ENCODE data around the gene NUDCD3. TPM values are rescaled to one million over a fixed set of nuclear protein-coding genes. Genes with fewer than 3 reads are reported as not detected.
A peak's percentile ranks its signal among the peaks of the same experiment; 100 is the strongest.

NUDCD3 gene
- total RNA-seq, 1 experiment from 2014 or later: 71.9 TPM

GRCh38 chr7:44384586-44385433 is 105.6 kb downstream of the NUDCD3 start:
- H3K4me2 ChIP-seq (ENCODE audit: insufficient read depth, insufficient read length, low read length): no peak overlapping the region
- H2BK20ac ChIP-seq (ENCODE audit: low read depth, low read length, poor library complexity, severe bottlenecking): no peak overlapping the region
- Mint-ChIP-seq H3K27me3 (ENCODE audit: low read depth) (no peaks in the 10 kb centered on the region), H3K4me1 (no peaks in the 10 kb centered on the region), H3K27ac (no peak overlapping the region), H3K9me3 (no peaks in the 10 kb centered on the region), H3K4me3 (no peak overlapping the region), H3K36me3 (ENCODE audit: insufficient read depth in 1 of 3, low read depth in 3 of 3) (peaks cover 6 to 30% (median 19%) of the 10 kb centered on the region in 3 experiments; a peak in 6 of 7 replicates)
- no peaks in the 10 kb centered on the region for H3K79me1 ChIP-seq (ENCODE audit: insufficient read depth, low read depth, low read length, poor library complexity, severe bottlenecking)
- H3K9ac ChIP-seq (ENCODE audit: extremely low read depth, insufficient read length, low read length): no peak overlapping the region
- H2BK12ac ChIP-seq (ENCODE audit: insufficient read length, low read depth, low read length): no peak overlapping the region
- no peaks in the 10 kb centered on the region for H3K9me3 ChIP-seq (ENCODE audit: control insufficient read depth, low read depth, low read length)
- H4K20me1 ChIP-seq (ENCODE audit: control insufficient read depth, insufficient read depth, insufficient read length): no peaks in the 10 kb centered on the region
- DNase-seq: peak; percentile 11
- H3K14ac ChIP-seq (ENCODE audit: insufficient read depth, low read length): no peak overlapping the region
- no peaks in the 10 kb centered on the region for H3K23me2 ChIP-seq (ENCODE audit: insufficient read length, low read depth, low read length, poor library complexity, severe bottlenecking)
- no peak overlapping the region for H3K23ac ChIP-seq (ENCODE audit: insufficient read length, low read depth, low read length)
- no peak overlapping the region for H3K27ac ChIP-seq (ENCODE audit: insufficient read length, low read depth, low read length)
- H2BK120ac ChIP-seq (ENCODE audit: low read depth, low read length, poor library complexity, severe bottlenecking): no peak overlapping the region
- H4K8ac ChIP-seq (replicated peaks; ENCODE audit: insufficient read length, low read depth, low read length): no peak overlapping the region
- H3K56ac ChIP-seq (ENCODE audit: insufficient read length, low read depth, low read length): no peak overlapping the region
- no peaks in the 10 kb centered on the region for H3K27me3 ChIP-seq (ENCODE audit: insufficient read depth, low read length)
- no peak overlapping the region for H4K5ac ChIP-seq (ENCODE audit: insufficient read length, low read depth, low read length)
- no peak overlapping the region for H2BK15ac ChIP-seq (ENCODE audit: low read depth, low read length)
- no peaks in the 10 kb centered on the region for H3K79me2 ChIP-seq (ENCODE audit: insufficient read depth, low read length)
- H2AFZ ChIP-seq (ENCODE audit: low read length): no peak overlapping the region
- no peak overlapping the region for H3K18ac ChIP-seq (ENCODE audit: insufficient read length, low read depth, low read length)
- WGBS (ENCODE audit: extremely low coverage, insufficient read length, low lambda C conversion rate): no CpG with 5 or more reads among the region's 17 CpGs
- H4K91ac ChIP-seq (ENCODE audit: insufficient read length, low read depth, low read length): no peak overlapping the region
- TF ChIP-seq, protein P1, sequence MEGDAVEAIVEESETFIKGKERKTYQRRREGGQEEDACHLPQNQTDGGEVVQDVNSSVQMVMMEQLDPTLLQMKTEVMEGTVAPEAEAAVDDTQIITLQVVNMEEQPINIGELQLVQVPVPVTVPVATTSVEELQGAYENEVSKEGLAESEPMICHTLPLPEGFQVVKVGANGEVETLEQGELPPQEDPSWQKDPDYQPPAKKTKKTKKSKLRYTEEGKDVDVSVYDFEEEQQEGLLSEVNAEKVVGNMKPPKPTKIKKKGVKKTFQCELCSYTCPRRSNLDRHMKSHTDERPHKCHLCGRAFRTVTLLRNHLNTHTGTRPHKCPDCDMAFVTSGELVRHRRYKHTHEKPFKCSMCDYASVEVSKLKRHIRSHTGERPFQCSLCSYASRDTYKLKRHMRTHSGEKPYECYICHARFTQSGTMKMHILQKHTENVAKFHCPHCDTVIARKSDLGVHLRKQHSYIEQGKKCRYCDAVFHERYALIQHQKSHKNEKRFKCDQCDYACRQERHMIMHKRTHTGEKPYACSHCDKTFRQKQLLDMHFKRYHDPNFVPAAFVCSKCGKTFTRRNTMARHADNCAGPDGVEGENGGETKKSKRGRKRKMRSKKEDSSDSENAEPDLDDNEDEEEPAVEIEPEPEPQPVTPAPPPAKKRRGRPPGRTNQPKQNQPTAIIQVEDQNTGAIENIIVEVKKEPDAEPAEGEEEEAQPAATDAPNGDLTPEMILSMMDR (conservative IDR thresholded peaks at IDR 0.05): no peak
- H2AK5ac ChIP-seq (ENCODE audit: insufficient read length, low read length): no peak overlapping the region
- H3K4ac ChIP-seq (ENCODE audit: low read depth, low read length): no peak overlapping the region
- H3K4me1 ChIP-seq (ENCODE audit: insufficient read depth, low read length): no peaks in the 10 kb centered on the region
- H2BK5ac ChIP-seq (ENCODE audit: insufficient read length, low read length): no peak overlapping the region
- H3T11ph ChIP-seq (ENCODE audit: low read length): no peak overlapping the region

Data from H9 (cell line).